ENCODE measurements around the gene STAC2. TPM values are rescaled to one million over a fixed set of nuclear protein-coding genes. Genes with fewer than 3 reads are reported as not detected.

The STAC2 gene
- total RNA-seq, 2 donors from 2014 or later: 0.11 to 0.15 TPM

DNA sequence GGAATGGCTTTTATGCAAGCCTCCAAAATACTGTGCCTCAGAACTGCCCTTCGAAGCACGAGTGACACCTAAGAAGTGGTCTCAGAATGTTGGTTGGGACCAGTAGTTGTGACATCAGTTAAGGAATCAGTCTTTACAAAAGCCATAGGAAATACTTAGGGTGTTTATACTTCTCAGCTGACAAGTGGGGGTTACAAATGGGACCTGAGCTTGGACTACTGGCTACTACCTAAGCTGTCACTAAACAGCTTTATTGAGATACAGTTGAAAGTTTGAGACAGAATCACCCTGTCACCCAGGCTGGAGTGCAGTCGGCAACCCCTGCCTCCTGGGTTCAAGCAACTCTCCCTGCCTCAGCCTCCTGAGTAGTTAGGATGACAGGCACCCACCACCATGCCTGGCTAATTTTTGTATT lies 20.6 kb downstream of the STAC2 start:
- no peak for DNase-seq
- peaks cover 25% of the 10 kb centered on the region for H3K4me1 ChIP-seq
- TF ChIP-seq CTCF (IDR thresholded peaks at IDR 0.05): no peak
- intact Hi-C loops (cut with DNase I): loop anchor here (5.0 kb wide), 1 partner anchor 37 kb away; no protein-coding TSS in a partner anchor
- peaks cover 17% of the 10 kb centered on the region for H3K36me3 ChIP-seq
- no peak overlapping the region for H3K27ac ChIP-seq
- no peaks in the 10 kb centered on the region for H3K27me3 ChIP-seq
- H3K9ac ChIP-seq (ENCODE audit: low read depth in 2 of 2, low read length in 2 of 2): no peak overlapping the region
- no peaks in the 10 kb centered on the region for H3K9me3 ChIP-seq
- no peak overlapping the region for H3K4me3 ChIP-seq

GRCh38 chr17:39204245-39204644 lies 21.5 kb downstream of the STAC2 start:
- no peak for TF ChIP-seq CTCF (IDR thresholded peaks at IDR 0.05)
- DNase-seq: no peak
- no peak overlapping the region for H3K27ac ChIP-seq
- no peak overlapping the region for H3K9ac ChIP-seq (ENCODE audit: low read depth in 2 of 2, low read length in 2 of 2)
- H3K27me3 ChIP-seq: no peaks in the 10 kb centered on the region
- intact Hi-C loops (cut with DNase I): no loop called here
- H3K9me3 ChIP-seq: no peaks in the 10 kb centered on the region
- H3K36me3 ChIP-seq: peaks cover 17% of the 10 kb centered on the region
- no peak overlapping the region for H3K4me3 ChIP-seq
- H3K4me1 ChIP-seq: peaks cover 17% of the 10 kb centered on the region

DNA sequence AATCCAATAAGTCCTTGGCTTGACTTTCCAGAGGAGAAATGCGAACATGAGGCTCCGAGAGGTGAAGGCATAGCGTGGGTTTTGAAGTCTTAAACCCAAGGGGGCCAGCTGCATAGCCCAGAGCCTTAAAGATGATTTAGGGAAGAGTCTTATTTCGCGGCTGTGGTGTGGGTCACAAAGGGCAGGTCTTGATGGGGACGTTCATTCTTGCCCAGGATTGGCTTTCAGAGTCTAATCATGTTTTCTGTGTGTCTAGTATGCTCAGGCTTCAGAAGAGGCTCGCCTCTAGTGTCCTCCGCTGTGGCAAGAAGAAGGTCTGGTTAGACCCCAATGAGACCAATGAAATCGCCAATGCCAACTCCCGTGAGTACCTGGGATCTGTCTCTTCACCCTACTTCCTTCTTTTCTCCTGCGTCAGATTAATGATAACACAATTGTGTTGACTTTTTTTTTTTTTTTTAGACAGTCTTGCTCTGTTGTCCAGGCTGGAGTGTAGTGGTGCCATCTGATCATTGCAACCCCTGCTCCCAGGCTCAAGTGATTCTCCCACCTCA lies 24.7 kb downstream of the STAC2 start:
- Histone ChIP-seq H3K4me1 (peaks cover 10% of the 10 kb centered on the region), H3K4me3 (peak overlapping the region; percentile 96), H3K36me3 (peaks cover 17% of the 10 kb centered on the region), H3K9ac (ENCODE audit: low read depth in 2 of 2, low read length in 2 of 2) (peak overlapping the region; percentile 90 to 99), H3K27me3 (no peaks in the 10 kb centered on the region), H3K27ac (peak overlapping the region; percentile 91), H3K9me3 (no peaks in the 10 kb centered on the region)
- intact Hi-C loops (cut with DNase I): no loop called here
- no peak for TF ChIP-seq CTCF (IDR thresholded peaks at IDR 0.05)
- DNase-seq: no peak

DNA sequence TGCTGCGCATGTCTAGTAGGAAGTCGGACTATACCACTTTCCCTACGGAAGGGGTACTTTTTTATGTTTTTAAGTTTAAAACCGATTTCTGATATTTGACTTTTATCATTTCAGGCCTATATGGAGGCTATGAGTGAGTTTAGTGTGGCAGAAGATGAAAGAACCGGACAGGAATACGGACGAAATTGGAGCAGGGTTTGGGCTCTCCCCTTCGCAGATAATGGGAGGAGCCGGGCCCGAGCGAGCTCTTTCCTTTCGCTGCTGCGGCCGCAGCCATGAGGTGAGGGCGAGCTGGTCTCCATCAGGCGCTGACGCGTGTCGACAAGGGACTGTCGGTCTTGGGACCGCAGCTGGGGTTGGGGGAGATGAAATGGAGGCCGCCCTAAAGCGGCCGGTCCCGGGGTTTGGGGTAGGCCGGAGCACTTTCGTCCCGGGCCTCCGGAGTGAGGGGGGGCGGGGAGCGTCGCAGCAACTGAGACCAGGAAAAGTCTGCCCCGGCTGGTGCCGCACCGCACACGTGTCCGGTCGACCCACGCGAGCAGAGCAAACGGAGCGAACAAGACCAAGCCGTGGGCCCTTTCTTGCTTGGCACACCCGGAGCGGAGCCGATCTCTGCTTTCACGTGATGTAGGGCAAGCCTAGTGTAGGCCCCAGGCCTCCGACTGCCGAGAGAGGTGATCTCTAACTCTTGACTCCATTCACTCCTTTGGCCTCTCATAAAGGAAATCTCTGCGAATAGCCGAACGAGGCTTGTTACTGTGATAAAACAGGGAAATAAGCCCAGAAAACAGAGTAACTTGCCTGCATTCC lies 25.5 kb downstream of the STAC2 start, which contains the start of gene RPL19:
Gene RPL19, plus strand, starts transcription at position 214 of the 810 bp plus-strand sequence. Its CDS starts 62 bp downstream, at position 276.
- Histone ChIP-seq H3K27me3 (no peaks in the 10 kb centered on the region), H3K4me3 (peak within 1 kb of the TSS; percentile 96), H3K9ac (ENCODE audit: low read depth in 2 of 2, low read length in 2 of 2) (peak within 1 kb of the TSS; percentile 90 to 99), H3K4me1 (peaks cover 10% of the 10 kb centered on the region), H3K36me3 (peaks cover 17% of the 10 kb centered on the region), H3K9me3 (no peaks in the 10 kb centered on the region), H3K27ac (peak within 1 kb of the TSS; percentile 91)
- intact Hi-C loops (cut with DNase I): no loop called here
- peak; percentile 79 for DNase-seq
- no peak for TF ChIP-seq CTCF (IDR thresholded peaks at IDR 0.05)

DNA sequence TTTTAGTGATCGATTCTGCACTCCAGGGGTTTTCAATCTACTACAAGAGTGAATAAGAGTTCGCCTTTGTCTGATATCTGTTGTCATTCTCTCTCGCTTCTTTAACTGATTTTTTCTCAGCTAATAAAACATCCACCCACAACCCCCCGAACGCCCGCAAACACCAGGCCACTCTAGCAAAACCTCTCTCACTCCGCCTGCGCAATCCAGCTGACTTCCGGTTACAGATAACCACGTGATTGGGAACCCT lies 26.0 kb downstream of the STAC2 start:
- DNase-seq: peak; percentile 91
- intact Hi-C loops (cut with DNase I): no loop called here
- TF ChIP-seq CTCF (IDR thresholded peaks at IDR 0.05): no peak
- peaks cover 16% of the 10 kb centered on the region for H3K36me3 ChIP-seq
- H3K27ac ChIP-seq: peak overlapping the region; percentile 91
- peak overlapping the region; percentile 96 for H3K4me3 ChIP-seq
- H3K9ac ChIP-seq (ENCODE audit: low read depth in 2 of 2, low read length in 2 of 2): peak overlapping the region; percentile 26 to 99
- H3K27me3 ChIP-seq: no peaks in the 10 kb centered on the region
- H3K9me3 ChIP-seq: no peaks in the 10 kb centered on the region
- H3K4me1 ChIP-seq: peaks cover 10% of the 10 kb centered on the region

Data from colonic mucosa (tissue), 4 donors.